LNCAP (cell line): ENCODE results near the gene RBM17.

Experiments used
- TF ChIP-seq, protein P1 (sequence below): fragments of 450-650 bp; IDR thresholded peaks from 2 replicates; pipeline ENCODE4 v1.5.1; 2017; ENCODE audit warnings: mild to moderate bottlenecking

RBM17 gene

GRCh38 chr10:6121146-6121545 is 32.3 kb downstream of the RBM17 start:
- TF ChIP-seq, protein P1, sequence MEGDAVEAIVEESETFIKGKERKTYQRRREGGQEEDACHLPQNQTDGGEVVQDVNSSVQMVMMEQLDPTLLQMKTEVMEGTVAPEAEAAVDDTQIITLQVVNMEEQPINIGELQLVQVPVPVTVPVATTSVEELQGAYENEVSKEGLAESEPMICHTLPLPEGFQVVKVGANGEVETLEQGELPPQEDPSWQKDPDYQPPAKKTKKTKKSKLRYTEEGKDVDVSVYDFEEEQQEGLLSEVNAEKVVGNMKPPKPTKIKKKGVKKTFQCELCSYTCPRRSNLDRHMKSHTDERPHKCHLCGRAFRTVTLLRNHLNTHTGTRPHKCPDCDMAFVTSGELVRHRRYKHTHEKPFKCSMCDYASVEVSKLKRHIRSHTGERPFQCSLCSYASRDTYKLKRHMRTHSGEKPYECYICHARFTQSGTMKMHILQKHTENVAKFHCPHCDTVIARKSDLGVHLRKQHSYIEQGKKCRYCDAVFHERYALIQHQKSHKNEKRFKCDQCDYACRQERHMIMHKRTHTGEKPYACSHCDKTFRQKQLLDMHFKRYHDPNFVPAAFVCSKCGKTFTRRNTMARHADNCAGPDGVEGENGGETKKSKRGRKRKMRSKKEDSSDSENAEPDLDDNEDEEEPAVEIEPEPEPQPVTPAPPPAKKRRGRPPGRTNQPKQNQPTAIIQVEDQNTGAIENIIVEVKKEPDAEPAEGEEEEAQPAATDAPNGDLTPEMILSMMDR: no peak

DNA sequence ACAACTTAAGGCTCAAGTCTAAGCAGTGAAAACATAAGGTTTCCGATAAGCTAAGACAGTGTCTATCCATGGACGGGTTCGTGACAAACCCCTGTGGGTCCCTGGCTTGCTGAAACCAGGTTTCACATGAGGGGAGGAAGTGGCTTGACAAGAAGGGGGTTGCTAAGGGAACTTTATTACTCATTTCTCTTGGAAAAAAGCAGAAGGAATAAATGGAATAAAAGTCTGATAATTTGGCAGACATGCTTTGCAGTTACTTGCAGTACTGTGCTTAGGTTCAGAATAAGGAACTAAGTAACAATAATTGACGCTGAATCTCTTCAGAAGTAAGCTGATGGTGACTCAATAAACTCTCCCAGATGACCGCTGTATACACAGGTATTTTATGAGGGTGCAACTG is 34.7 kb downstream of the RBM17 start:
- TF ChIP-seq, protein P1: no peak

- TF ChIP-seq, protein P1: no peak
These were observed 35.8 kb downstream of the RBM17 start for GRCh38 chr10:6124666-6125065.

GRCh38 chr10:6128087-6128486 is 39.3 kb downstream of the RBM17 start:
- TF ChIP-seq, protein P1: no peak

DNA sequence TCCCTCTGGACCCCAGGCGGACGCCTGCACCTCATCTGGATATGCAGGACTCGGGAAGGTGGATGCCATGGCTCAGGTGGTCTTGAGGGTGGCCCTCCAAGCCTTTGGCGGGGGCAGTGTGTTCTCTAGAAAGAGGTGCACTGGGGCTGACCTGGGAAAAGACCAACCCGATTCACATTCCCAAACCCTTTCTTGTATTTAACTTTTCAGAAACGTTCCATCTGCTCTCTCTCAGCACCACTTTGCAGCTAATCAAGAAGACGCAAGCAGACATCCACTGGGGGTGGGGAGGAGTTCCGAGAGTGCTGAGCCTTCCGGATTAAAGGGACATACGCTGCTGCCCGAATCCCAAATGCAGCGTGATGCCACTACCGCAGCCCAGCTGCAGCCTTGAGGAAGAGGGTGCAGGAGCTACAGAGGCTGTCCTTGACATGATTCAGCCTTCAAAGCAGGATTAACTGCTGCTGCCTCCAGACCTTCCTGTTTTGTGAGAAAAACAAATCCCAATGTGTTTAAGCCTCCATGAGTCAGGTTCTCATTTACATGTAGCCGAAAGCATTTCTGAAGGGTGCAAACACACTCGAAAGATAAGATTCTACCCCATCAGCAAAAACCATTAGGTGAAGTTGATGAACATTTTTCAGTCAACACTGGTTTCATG is 39.9 kb downstream of the RBM17 start:
- TF ChIP-seq, protein P1: no peak

DNA sequence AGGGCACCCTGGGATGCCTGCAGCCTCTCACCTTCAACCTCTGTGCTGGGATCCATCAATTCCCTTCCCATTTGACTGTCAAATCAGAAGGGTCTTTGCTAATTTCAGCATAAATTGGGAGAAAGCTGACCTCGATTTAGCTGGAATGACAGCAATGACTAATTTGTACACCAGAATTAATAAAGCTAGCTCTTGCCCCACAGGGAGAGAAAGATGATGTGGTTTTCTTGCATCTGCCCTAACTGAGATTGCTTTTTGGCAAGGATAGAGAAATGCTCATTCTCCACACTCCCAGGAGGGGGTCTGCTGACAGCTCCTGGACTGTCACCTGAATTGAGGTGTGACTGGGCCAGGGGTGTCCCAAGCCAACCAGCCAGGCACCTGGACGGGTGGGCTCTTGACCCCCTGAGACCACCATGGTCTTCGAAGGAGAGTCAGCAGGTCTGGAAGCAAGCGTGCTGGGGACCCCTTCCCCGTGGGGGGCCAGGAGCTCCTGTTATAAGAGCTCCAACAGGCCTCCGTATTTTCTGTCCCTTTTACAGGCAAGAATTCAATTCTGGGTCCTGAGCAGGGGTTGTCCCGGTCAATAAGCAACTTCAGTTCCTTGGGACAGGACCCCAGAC is 42.1 kb downstream of the RBM17 start:
- TF ChIP-seq, protein P1: no peak

- TF ChIP-seq, protein P1: no peak
These were observed 44.7 kb downstream of the RBM17 start for GRCh38 chr10:6133331-6134098.
